HG03064 (cell line): ENCODE measurements around the gene CKS1B.
A peak's percentile ranks its signal among the peaks of the same experiment; 100 is the strongest.
"Not testable (repeated sequence)": the region's sequence is repeated elsewhere in the genome, so short reads cannot be mapped to it uniquely, and the experiment has no call there.

Experiments used
- ATAC-seq: cut with Tn5 transposase; IDR thresholded peaks from one replicate; pipeline ENCODE4 v1.9.1; 2021; ENCODE audit warnings: low read depth; ENCODE audit not compliant: unreplicated experiment

The CKS1B gene

DNA sequence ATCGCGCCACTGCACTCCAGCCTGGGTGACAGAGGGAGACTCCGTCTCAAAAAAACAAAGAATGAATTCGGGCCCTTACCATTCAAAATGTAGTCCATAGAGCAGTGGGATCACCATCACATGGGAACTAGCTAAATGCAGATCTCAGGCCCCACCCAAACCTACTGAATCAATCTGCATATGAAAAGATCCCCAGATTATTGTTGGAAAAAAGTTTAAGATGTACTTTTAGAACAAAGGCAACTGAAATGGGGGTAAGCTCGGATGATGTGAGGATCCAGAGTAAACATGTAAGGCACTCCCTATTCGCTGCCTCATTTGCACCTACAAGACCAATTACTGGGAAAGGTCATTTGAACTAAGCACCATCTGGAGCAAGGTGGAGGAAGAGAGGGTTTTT lies 7.9 kb downstream of the CKS1B start:
- no peak for ATAC-seq

- peak; percentile 90 for ATAC-seq
Measured at GRCh38 chr1:154982897-154983648, 8.6 kb downstream of the CKS1B start, which contains the start of gene FLAD1. Gene FLAD1, plus strand, starts transcription at chr1:154983344. Its CDS starts 351 bp downstream, at chr1:154983695.

GRCh38 chr1:154983776-154984466 lies 9.4 kb downstream of the CKS1B start:
- ATAC-seq, result no peak

- ATAC-seq, result not testable (repeated sequence)
Measured at GRCh38 chr1:154986736-154987135, 12.3 kb downstream of the CKS1B start.

- ATAC-seq, result no peak
Measured at GRCh38 chr1:154987326-154987725, 12.8 kb downstream of the CKS1B start.

GRCh38 chr1:154988058-154988954 lies 13.8 kb downstream of the CKS1B start:
- ATAC-seq, result no peak

DNA sequence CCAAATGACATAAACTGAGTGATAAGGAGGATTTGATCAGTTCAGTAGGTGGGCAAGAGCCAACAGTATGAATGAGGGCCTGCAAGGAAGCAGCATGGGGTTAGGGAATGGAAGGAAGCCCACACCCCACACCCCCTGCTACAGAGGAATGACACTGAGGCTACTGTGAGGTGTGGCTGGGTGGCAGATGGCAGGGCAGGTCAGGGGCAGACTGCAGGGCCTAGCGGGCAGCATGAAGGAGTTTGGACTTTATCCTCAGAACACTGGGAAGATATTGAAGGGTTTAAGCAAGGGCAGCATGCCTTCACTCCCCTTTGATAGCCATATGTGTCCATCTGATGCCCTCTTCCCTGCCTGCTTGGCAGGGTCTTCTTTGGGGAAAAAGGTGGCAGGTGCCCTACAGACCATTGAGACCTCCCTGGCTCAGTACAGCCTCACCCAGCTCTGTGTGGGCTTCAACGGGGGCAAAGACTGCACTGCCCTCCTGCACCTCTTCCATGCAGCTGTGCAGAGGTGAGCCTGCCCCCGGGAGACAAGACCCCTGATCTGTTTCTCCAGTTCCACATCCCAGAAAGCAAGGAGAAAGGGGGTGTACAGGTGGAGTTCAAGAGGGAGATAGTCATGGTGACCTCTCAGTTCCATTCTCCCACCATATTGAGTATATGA lies 14.8 kb downstream of the CKS1B start:
- no peak for ATAC-seq

- no peak for ATAC-seq
Measured at GRCh38 chr1:154990276-154990675, 15.8 kb downstream of the CKS1B start.

DNA sequence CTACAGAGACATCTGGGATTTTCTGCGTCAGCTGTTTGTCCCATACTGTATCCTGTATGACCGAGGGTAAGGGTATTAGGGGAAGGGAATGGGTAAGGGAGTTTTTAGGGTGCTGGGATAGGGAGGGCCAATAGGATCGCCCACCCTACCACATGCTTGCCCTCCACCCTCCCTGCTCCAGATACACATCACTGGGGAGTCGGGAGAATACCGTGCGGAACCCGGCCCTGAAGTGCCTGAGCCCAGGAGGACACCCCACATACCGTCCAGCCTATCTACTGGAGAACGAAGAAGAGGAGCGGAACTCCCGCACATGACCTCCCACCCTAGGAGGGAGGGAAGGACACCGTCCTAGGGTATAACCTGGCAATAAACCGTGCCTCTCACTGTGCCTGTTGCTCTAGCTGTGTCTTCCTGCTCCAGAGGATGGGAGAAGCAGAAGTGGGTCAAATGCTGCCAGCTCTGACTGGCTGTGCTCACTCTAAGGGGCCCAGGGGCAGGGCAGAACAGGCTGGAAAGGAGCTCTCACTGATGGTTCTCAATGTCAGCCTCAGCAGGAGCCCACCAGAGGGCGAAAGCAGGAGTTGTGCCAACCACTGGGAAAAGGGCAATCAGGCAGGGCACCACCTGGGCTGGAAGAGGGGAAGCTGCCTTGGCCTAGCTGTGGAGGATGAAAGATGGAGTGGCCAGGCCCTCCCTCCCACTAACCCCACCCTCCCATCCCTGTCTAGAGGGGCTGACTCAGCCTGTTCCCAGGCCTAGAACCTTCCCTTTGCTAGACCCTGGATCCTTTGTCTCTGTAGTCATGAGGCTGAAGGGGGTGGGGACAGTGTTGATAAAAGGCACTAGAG lies 18.5 kb downstream of the CKS1B start:
- ATAC-seq, result no peak

DNA sequence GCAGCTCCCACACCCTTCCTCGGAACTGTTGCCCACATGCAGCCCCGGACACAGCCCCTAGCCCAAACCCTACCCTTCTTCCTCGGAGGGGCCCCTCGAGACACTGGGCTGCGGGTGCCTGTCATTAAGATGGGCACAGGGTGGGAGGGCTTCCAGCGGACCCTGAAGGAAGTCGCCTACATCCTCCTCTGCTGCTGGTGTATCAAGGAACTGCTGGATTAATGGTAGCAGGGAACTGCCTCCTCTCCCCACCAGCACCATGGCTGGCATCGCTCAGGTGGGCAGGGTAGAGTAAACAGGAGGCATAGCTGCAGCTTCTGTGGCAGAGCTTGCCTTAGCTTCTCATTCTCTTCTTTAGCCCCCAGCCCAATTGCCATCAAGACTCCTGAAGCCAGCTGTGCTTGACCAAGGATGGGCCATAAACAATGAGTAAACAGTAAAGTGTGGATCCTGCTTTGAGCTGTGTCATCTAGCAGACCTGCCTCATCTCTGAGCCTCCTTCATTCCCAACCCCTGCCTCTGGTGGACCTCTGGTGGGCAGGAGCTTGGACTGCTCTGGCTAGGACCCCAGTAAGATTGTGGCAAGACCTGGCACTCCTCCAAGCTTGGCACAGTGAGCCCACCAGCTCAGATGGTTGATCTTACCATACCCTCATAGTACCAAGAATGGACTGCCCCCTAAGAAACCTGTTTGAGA lies 19.2 kb downstream of the CKS1B start, which contains the start of gene LENEP:
LENEP (plus strand) TSS at position 15 of the 697 bp plus-strand sequence; CDS start at position 37, 22 bp downstream.
- ATAC-seq, result no peak

DNA sequence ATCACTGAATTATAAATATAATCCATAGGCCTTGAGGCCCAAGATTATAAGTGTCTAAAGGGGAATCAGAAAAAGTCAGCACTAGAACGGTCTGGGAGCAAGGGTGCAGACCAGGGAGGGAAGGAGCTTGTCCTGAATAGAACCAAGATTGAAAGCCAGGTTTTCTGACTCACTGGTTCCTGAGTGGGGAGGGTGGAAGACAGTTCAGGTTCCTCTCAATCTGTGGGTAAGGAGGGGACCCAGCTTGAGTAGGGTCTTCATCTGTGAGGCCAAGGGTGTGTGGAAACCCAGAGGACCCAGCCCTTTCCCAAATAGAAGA lies 19.7 kb downstream of the CKS1B start:
- no peak for ATAC-seq

DNA sequence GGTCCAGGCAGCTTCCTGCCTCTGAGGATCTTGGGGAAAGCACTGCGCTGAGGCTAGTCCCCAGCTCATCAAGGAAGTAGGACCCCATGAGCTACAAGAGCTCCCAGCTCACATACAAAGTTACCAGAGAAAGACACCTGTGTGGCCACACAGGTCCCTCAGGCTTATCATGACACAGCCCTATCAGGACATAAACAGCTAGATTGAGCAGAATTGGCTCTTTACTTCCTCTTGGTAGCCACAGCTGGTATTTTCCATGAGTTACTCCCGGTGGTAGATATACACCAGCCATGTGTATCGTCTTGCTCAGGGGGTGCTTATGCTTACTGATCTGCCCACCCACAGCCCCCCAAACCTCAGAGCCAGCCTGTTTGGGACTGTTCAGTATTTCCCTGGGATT lies 20.1 kb downstream of the CKS1B start:
- no peak for ATAC-seq

- not testable (repeated sequence) for ATAC-seq
Measured at GRCh38 chr1:154995301-154995983, 21.0 kb downstream of the CKS1B start.

- no peak for ATAC-seq
Measured at GRCh38 chr1:154996966-154997701, 22.7 kb downstream of the CKS1B start.

GRCh38 chr1:154998201-154998780 lies 23.8 kb downstream of the CKS1B start:
- ATAC-seq, result no peak

DNA sequence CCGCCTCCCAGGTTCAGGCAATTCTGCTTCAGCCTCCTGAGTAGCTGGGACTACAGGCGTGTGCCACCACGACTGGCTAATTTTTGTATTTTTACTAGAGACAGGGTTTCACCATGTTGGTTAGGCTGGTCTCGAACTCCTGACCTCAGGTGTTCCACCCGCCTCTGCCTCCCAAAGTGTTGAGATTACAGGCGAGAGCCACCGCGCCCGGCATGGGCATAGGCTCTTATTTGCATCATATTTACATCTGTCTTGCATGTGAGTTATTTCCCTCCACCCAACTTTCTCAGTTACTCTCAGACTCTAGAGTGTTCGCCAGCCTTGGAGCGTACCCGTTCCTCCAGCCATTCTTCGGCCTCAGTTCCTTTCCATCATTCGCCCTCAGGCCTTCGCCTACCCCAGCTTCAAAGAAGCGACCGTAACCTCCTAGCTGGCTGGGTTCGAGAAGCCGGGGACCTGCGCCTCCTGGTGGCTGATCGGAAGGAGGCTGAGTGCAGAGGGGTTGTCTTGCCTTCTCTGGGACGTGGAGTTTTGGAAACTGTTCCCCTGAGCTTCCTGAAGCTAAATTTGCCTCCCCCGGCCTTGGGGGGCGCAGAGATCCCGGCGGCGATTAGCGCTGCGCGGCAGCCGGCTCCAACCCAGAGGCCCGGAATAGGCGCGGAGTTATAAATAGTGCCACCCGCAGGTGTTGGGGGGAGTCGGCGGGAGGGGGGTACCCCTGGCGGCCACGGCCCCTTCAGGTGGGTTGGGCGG lies 24.5 kb downstream of the CKS1B start:
- ATAC-seq, result no peak
